ENCODE measurements around the gene FGF1. TPM values are rescaled to one million over a fixed set of nuclear protein-coding genes. Genes with fewer than 3 reads are reported as not detected.

FGF1 gene
- total RNA-seq = 0.92 and 1.1 TPM in 2 replicates

GRCh38 chr5:142685418-142686209 lies at the start of gene FGF1:
FGF1 (minus strand) TSS chr5:142686090; CDS start chr5:142614127, 71,963 bp downstream.

Other genes starting within 250 kb of the FGF1 start
- gene ARHGAP26, start 84.3 kb upstream of the FGF1 start, total RNA-seq = 7.4 and 8.4 TPM in 2 replicates

Data from smooth muscle cell of bladder (primary cell).